HG02973 (cell line): ENCODE results near the gene ICE1.

Experiments
- ATAC-seq: cut with Tn5 transposase; IDR thresholded peaks from one replicate; pipeline ENCODE4 v1.9.1; 2021; ENCODE audit warnings: moderate library complexity; ENCODE audit not compliant: unreplicated experiment

The ICE1 gene

GRCh38 chr5:5531371-5531770 lies 108.9 kb downstream of the ICE1 start:
- ATAC-seq, result no peak

GRCh38 chr5:5532306-5533076 lies 110.0 kb downstream of the ICE1 start:
- no peak for ATAC-seq

GRCh38 chr5:5533927-5534326 lies 111.5 kb downstream of the ICE1 start:
- ATAC-seq, result no peak

- no peak for ATAC-seq
These were observed 111.9 kb downstream of the ICE1 start for GRCh38 chr5:5534333-5534732.

GRCh38 chr5:5536871-5537270 lies 114.4 kb downstream of the ICE1 start:
- no peak for ATAC-seq

- no peak for ATAC-seq
These were observed 114.9 kb downstream of the ICE1 start for GRCh38 chr5:5537426-5537825.

GRCh38 chr5:5539590-5539989 lies 117.1 kb downstream of the ICE1 start:
- no peak for ATAC-seq
